Right lobe of liver (tissue), 4 donors: ENCODE data around the gene C19orf47.

Experiments
- CTCF ChIP-seq, 4 donors: fragments of 200-600 bp in 3 of 4; fragments of 450-650 bp in 1 of 4; IDR thresholded peaks; one replicate each; pipeline versions ENCODE4 v1.5.1 to v1.8.0; 2016 to 2022; ENCODE audit warnings: antibody characterized with exemption in 4 of 4, mild to moderate bottlenecking in 2 of 4
- POLR2A ChIP-seq: fragments of 450-650 bp; IDR thresholded peaks from one replicate; pipeline ENCODE4 v1.6.1; 2017; ENCODE audit warnings: antibody characterized with exemption, mild to moderate bottlenecking
- donor health status: DM: no; HTN: no; CAD: no.
- donor health status: DM: no; HTN: no; CAD: no.
- donor health status: DM: no; HTN: yes; CAD: no.

DNA sequence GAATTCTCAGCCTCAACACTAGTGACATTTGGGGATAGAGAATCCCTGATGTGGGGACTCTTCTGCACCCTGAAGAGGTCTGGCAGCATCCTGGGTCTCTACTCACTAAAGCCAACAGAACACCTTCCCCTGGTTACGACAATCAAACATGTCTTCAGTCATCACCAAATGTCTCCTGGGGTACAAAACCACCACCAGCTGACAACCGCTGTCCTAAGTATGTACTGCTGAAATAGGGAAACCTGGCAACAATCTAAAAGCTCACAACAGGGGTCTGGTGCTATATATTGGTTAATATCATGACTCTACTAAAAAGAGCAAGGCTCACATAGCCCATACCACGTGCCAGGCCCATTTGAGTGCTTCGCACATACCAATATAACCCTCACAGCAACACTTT, 76.5 kb downstream of the C19orf47 start:
- TF ChIP-seq CTCF (IDR thresholded peaks at IDR 0.05): no peak
- TF ChIP-seq POLR2A: no peak
